ENCODE measurements around the gene DIAPH2.
"Not testable (repeated sequence)": the region's sequence is repeated elsewhere in the genome, so short reads cannot be mapped to it uniquely, and the experiment has no call there.

DNA sequence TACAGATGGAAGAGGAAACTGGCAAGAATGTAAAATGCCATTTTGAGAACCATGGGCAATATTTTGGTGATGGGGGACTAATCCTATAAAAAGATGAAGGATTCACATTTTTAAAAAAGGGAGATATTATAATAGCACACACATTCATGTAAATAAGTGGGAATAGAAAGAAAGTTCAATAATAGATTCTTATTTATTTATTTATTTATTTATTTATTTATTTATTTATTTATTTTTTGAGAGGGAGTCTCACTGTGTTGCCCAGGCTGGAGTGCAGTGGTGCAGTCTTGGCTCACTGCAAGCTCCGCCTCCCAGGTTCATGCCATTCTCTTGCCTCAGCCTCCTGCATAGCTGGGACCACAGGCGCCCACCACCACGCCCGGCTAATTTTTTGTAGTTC lies 174.8 kb downstream of the DIAPH2 start:
- TF ChIP-seq FOXM1 (CRISPR knock-in tag; IDR thresholded peaks at IDR 0.05); NPAS2 (CRISPR knock-in tag; IDR thresholded peaks at IDR 0.05; ENCODE audit: borderline replicate concordance): not testable (repeated sequence)

All from HepG2 (cell line).